HL-60/S4 treated with retinoic acid at 250 ng/mL for 4 days and 3 days (cell line): ENCODE measurements around the gene ERBB3.
"Not testable (repeated sequence)": the region's sequence is repeated elsewhere in the genome, so short reads cannot be mapped to it uniquely, and the experiment has no call there.

Source experiments
- in situ Hi-C: fragments of 300-500 bp; cut with MboI; formaldehyde crosslinking; loops from 2 replicates; pipeline ENCODE4 v1.7.0; 2022; ENCODE audit warnings: low sequenced_read_pairs

Gene ERBB3

GRCh38 chr12:56079723-56080555, at the start of gene ERBB3:
Gene ERBB3, plus strand, starts transcription at chr12:56080165. Its CDS starts 136 bp downstream, at chr12:56080301.
- in situ Hi-C loops, result no loop called here

- in situ Hi-C loops, result loop anchor here (10.0 kb wide), 1 partner anchor 297 kb away; no protein-coding TSS in a partner anchor
Measured at GRCh38 chr12:56031987-56032386, 48.0 kb upstream of the ERBB3 start.

GRCh38 chr12:56034586-56035332, 45.2 kb upstream of the ERBB3 start:
- in situ Hi-C loops, result loop anchor here (5.0 to 10.0 kb wide), 2 partner anchors 32 to 300 kb away; no protein-coding TSS in a partner anchor

- in situ Hi-C loops, result loop anchor here (5.0 to 10.0 kb wide), 2 partner anchors 35 to 302 kb away; no protein-coding TSS in a partner anchor
Measured at GRCh38 chr12:56037161-56037560, 42.8 kb upstream of the ERBB3 start.

- in situ Hi-C loops, result loop anchor here (5.0 to 10.0 kb wide), 2 partner anchors 36 to 303 kb away; no protein-coding TSS in a partner anchor
Measured at GRCh38 chr12:56038022-56038655, 41.8 kb upstream of the ERBB3 start.

- in situ Hi-C loops, result no loop called here
Measured at GRCh38 chr12:56040151-56040550, 39.8 kb upstream of the ERBB3 start.

GRCh38 chr12:56040963-56041551, 38.9 kb upstream of the ERBB3 start:
- in situ Hi-C loops, result no loop called here

GRCh38 chr12:56041552-56042429, 38.2 kb upstream of the ERBB3 start, which contains the start of gene RPS26:
Gene RPS26, plus strand, starts transcription at chr12:56041918. Its CDS starts 249 bp downstream, at chr12:56042167.
- in situ Hi-C loops, result no loop called here

GRCh38 chr12:56042430-56042813, 37.5 kb upstream of the ERBB3 start:
- in situ Hi-C loops, result not testable (repeated sequence)

GRCh38 chr12:56042843-56043242, 37.1 kb upstream of the ERBB3 start:
- in situ Hi-C loops, result no loop called here

GRCh38 chr12:56046027-56046780, 33.8 kb upstream of the ERBB3 start:
- in situ Hi-C loops, result no loop called here

- in situ Hi-C loops, result no loop called here
Measured at GRCh38 chr12:56053407-56053893, 26.5 kb upstream of the ERBB3 start.

- in situ Hi-C loops, result not testable (repeated sequence)
Measured at GRCh38 chr12:56059964-56060363, 20.0 kb upstream of the ERBB3 start.

- in situ Hi-C loops, result no loop called here
Measured at GRCh38 chr12:56061982-56062381, 18.0 kb upstream of the ERBB3 start.

- in situ Hi-C loops, result no loop called here
Measured at GRCh38 chr12:56062996-56063395, 17.0 kb upstream of the ERBB3 start.

GRCh38 chr12:56071648-56072047, 8.3 kb upstream of the ERBB3 start:
- in situ Hi-C loops, result no loop called here

GRCh38 chr12:56074396-56074795, 5.6 kb upstream of the ERBB3 start:
- in situ Hi-C loops, result no loop called here

GRCh38 chr12:56077966-56078365, 2.0 kb upstream of the ERBB3 start:
- in situ Hi-C loops, result not testable (repeated sequence)

- in situ Hi-C loops, result no loop called here
Measured at GRCh38 chr12:56078427-56078826, 1.5 kb upstream of the ERBB3 start.
